HTERT RPE-1 (cell line): ENCODE measurements around the gene BAZ1B.
"Not testable (repeated sequence)": the region's sequence is repeated elsewhere in the genome, so short reads cannot be mapped to it uniquely, and the experiment has no call there.

Experiments used
- in situ Hi-C: fragments of 300-500 bp; cut with MboI; formaldehyde crosslinking; loops from 4 replicates; pipeline ENCODE4 v1.14.3; 2020; ENCODE audit warnings: low sequenced_read_pairs

BAZ1B gene

GRCh38 chr7:73539709-73540108, 17.6 kb upstream of the BAZ1B start:
- in situ Hi-C loops = no loop called here

DNA sequence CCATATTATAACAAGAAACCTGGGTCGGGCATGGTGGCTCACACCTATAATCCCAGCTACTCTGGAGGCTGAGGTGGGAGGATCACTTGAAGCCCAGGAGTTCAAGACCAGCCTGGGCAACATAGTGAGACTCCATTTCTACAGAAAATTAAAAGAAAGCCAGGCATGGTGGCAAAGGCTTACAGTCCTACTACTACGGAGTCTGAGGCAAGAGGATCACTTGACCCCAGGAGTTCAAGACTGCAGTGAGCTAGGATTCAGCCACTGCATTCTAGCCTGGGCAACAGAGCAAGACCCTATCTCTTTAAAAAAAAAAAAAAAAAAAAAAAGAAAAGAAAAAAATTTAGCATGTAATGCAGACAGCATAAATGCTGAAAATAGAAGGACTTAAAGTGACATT, 16.4 kb upstream of the BAZ1B start:
- in situ Hi-C loops = not testable (repeated sequence)

DNA sequence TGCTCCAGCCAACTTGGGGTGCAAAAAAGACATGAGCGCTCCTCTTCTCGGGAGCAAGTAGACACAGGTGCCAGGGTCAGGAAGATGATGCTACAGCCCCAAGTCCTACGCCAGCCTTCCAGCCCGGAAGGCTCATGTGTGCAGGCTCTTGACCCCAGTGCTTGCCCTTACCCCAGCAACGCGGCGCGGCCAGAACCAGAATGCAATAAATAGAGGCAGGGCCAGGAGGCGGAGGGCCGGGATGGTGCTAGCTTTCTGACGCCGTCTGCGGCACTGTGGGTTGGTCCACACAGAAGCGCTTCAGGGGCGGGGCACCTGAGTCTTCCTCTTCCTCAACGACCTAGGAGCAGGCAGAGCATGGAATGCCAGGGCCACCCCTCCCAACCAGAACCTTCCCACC, 15.0 kb upstream of the BAZ1B start:
- in situ Hi-C loops = no loop called here

DNA sequence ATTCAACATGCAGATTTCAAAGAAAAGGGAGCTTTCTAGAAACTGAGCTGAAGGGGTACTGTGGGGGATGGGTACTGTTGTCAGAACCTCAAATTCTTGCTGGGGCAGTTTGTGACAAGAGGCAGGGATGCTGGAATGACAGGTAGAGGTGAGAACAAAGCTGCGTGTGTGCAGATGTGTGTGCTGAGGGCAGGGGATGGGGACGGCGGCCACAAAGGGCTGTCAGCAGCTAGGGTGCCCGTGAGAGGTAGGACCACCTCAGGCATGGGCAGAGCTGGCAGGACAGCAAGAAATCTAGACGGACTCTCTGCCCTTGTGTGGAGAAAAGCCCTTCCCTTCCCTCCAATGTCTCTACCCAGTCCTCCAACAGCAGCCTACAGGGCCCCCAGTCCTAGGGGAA, 14.4 kb upstream of the BAZ1B start:
- in situ Hi-C loops = no loop called here

- in situ Hi-C loops = not testable (repeated sequence)
Observed at GRCh38 chr7:73535918-73536317, 13.8 kb upstream of the BAZ1B start.

GRCh38 chr7:73533742-73534141, 11.6 kb upstream of the BAZ1B start:
- in situ Hi-C loops = no loop called here

DNA sequence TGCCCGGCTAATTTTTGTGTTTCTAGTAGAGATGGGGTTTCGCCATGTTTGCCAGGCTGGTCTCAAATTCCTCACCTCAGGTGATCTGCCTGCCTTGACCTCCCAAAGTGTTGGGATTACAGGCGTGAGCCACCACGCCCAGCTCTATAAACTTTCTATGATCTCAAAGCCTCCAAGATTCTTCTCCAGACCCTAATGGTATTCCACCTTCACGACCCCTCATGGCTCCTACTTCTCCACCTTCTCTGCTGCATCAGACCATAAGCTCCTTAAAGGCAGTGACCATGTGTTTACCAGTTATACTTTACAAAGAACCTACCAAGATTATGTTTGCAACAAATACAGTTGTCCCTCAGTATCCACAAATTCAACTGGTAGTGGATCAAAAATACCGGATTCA, 10.1 kb upstream of the BAZ1B start:
- in situ Hi-C loops = no loop called here

DNA sequence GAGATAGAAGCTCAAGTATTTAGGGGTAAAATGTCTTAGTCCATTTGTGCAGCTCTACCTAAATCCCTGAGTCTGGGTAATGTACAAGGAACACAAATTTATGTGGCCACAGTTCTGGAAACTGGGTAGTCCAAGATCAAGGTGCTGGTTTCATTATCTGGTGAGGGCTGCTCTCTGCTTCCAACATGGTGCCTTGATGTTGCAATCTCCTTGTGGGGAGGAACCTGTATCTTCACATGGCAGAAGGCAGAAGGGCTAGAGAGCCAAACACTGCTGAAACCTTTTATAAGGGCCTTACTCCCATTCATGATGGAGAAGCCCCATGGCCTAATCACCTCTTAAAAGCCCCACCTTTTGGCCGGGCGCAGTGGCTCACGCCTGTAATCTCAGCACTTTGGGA, 8.7 kb upstream of the BAZ1B start:
- in situ Hi-C loops = no loop called here

- in situ Hi-C loops = no loop called here
Observed at GRCh38 chr7:73526896-73527821, 5.1 kb upstream of the BAZ1B start.

- in situ Hi-C loops = not testable (repeated sequence)
Observed at GRCh38 chr7:73526158-73526494, 4.0 kb upstream of the BAZ1B start.

DNA sequence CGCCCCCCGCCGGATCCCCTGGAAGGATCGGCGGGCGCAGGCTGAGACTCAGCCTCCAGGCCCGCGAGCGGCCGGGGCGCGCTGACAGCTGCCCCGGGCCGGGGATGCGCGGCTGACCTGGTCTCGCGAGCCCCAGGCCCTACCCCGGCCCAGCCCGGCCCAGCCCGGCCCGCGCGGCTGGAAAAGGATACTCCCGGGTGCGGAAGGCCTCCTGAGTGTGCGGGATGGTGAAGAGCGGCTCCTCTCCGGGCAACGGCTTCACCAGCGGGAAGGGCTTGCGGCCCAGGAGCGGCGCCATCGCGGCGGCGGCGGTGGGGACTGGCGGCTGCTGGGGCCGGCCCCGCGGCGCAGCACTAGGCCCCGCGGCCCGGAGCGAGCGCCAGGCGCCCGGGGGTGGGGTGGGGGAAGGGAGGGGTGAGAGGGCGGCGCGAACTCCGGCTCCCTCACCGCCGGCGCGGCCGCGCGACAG, 423 bp downstream of the BAZ1B start:
- in situ Hi-C loops = no loop called here

- in situ Hi-C loops = no loop called here
Observed at GRCh38 chr7:73520673-73521635, 1.1 kb downstream of the BAZ1B start.

DNA sequence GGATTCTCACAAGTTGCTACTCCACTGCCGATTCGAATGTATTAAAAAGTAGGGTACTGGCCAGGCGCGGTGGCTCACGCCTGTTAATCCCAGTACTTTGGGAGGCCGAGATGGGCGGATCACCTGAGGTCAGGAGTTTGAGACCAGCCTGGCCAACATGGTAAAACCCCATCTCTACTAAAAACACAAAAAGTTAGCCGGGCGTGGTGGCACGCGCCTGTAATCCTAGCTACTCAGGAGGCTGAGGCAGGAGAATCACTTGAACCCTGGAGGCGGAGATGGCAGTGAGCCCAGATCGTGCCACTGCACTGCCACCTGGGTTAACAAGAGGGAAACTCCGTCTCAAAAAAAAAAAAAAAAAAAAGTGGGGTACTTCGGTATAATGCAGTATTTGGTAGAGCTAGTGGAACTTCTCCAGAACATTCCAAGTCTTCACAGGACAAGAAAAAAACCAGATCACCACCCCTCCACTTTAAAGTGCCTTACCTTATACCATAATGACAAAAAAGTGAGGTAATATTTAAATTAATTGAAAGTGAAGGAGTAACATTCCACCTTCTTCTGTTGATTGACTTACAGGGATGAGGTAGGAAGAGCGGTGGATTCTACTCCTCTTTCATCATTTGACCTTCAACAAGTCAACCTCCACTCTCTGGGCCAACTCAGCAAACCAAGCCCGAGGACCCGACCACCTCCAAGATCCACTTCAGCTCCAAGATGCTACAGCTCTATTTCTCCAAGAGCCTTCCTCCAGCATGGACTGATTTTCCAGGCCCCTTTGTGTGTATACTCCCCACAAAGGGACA, 2.0 kb downstream of the BAZ1B start:
- in situ Hi-C loops = no loop called here

GRCh38 chr7:73518470-73518869, 3.6 kb downstream of the BAZ1B start:
- in situ Hi-C loops = no loop called here

DNA sequence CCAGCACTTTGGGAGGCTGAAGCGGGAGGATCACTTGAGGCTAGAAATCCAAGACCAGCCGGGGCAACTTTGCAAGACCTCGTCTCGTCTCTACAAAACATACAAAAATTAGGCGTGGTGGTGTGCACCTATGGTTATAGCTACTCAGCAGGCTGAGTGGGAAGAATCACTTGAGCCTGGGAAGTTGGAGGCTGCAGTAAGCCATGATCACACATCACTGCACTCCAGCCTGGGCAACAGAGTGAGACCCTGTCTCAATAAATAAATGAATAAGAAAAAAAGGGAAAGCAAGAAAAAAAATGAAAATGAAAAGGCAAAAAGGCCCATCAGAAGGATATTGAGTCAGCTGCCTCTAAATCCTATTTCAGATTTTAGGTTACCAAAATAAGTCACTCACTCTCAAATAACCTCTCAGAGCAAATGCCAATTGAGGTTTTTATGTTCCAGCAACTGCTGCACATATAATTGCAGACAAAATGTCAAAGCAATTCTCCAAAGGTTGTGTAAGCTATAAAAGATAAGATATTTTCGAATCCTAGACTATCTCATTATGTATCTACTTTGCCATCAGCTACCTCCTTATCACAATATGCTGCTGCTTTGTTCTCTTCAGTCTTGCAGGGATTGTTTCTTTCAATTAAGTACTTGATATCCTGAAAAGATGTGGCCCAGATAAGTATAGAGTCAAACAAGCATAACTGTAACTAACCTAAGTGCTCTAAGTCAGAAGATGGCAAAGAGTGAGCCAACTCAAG, 4.7 kb downstream of the BAZ1B start:
- in situ Hi-C loops = no loop called here

DNA sequence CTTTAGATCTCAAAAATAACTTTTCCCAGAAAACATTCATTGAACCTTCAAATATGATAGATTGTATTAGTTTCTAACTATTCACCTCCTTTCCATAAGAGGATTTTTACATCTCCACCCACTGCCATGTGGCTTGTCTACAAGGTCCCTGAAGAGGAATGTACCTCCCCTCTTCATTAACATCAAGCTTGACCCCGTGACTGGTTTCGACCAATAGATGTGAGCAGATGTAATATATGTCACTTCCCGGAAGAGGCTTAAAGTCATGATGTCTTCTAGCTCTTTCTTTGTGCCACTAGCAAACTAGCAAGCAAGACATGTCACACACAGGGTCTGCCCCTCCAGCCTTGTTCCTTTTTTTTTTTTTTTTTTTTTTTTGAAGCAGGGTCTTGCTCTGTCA, 6.9 kb downstream of the BAZ1B start:
- in situ Hi-C loops = no loop called here

GRCh38 chr7:73512018-73512780, 9.9 kb downstream of the BAZ1B start:
- in situ Hi-C loops = no loop called here

DNA sequence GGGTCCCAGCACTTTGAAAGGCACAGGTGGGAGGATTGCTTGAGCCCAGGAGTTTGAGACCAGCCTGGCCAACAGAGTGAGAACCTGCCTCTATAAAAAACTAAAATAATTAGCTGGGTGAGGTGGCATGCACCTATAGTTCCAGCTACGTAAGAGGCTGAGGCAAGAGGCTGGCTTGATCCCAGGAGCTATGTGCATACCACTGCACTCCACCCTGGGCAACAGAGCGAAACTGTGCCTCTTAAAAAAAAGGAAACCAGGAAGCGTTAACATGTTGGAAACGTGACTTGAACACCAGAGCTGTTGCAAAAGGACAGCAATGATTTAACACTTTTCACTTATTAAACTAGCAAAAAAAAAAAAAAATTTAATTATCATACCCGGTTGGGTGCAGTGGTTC, 12.6 kb downstream of the BAZ1B start:
- in situ Hi-C loops = no loop called here

DNA sequence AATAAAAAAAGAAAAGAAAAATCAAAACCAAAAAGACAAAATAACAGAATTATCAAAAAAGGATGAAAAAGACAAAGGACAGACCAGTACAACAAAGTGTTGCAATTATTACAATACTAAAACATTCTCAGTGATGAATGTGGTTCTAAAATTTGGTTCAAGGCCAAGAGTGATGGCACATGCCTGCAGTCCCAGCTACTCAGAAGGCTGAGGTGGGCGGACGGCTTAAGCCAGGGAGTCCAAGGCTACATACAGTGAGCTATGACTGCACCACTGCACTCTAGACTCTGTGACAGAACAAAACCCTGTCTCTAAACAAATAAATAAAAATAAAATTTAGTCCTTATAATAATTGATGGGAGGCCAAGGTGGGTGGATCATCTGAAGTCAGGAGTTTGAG, 14.5 kb downstream of the BAZ1B start:
- in situ Hi-C loops = no loop called here
